NCI-H1105 (cell line): ENCODE data around the gene ADAMTSL4.
"Not testable (repeated sequence)": the region's sequence is repeated elsewhere in the genome, so short reads cannot be mapped to it uniquely, and the experiment has no call there.

Experiments used
- DNase-seq: peaks from one replicate; lab custom pipeline; 2025; lab: John Stamatoyannopoulos, UW

Gene ADAMTSL4

DNA sequence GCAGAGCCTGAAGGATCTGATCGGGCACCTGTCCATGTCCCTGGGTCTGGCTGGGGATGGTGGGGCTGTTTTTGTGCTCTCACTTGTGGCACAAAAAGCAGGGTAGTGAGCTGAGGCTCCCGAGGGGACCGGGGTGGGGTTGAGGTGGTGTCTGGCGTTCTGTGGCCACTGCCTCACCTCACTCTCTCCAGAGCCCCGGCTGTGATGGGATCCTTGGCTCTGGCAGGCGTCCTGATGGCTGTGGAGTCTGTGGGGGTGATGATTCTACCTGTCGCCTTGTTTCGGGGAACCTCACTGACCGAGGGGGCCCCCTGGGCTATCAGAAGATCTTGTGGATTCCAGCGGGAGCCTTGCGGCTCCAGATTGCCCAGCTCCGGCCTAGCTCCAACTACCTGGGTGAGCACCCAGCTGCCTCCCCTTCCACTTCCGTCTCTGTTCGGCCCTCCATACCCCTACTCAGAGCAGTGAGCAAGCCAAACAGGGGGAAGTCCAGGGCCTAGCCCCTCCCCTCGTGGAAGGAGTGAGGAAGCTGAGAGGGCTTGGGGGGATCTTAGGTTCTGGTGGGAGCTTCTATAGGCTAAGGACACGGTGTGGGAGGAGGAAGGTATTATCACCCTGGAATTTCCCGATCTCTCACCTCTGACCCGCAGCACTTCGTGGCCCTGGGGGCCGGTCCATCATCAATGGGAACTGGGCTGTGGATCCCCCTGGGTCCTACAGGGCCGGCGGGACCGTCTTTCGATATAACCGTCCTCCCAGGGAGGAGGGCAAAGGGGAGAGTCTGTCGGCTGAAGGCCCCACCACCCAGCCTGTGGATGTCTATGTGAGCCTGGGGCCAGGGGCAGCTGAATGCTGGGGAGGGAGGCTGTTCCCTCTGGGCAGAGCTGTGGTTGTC, 7.0 kb downstream of the ADAMTSL4 start:
- no peak for DNase-seq

DNA sequence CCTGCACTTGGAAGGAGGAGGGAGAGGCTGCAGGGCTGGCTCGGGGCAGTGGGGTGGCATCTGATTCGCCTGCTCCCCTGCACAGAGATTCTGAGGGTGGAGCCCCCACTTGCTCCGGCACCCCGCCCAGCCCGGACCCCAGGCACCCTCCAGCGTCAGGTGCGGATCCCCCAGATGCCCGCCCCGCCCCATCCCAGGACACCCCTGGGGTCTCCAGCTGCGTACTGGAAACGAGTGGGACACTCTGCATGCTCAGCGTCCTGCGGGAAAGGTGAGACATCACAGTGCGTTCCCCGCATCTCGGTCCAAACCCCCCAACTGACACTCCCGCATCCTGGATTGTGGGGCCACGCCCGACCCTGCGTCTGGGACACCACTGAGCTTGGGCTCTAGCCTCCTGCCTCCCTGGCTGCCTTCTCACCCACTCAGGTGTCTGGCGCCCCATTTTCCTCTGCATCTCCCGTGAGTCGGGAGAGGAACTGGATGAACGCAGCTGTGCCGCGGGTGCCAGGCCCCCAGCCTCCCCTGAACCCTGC, 7.9 kb downstream of the ADAMTSL4 start:
- DNase-seq: no peak

DNA sequence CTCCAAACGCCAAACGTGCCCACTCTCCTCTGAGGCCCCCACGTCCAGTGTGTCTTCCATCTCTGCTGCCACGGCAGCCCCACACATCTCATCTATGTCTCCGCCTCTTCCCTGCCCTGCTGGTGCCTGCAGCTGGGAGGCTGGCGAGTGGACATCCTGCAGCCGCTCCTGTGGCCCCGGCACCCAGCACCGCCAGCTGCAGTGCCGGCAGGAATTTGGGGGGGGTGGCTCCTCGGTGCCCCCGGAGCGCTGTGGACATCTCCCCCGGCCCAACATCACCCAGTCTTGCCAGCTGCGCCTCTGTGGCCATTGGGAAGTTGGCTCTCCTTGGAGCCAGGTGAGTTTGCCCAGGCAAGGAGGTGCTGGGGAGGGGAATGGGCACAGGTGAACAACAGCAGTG, 8.6 kb downstream of the ADAMTSL4 start:
- DNase-seq: no peak

DNA sequence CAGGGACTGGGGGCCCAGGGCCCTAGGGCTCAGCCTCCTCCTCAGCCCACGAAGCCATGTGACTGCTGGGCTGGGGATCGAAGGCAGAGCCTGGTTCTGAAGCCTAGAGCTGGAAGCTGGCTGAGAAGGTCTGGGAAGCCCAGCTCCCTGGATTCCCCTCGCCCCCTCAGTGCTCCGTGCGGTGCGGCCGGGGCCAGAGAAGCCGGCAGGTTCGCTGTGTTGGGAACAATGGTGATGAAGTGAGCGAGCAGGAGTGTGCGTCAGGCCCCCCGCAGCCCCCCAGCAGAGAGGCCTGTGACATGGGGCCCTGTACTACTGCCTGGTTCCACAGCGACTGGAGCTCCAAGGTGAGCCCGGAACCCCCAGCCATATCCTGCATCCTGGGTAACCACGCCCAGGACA, 9.1 kb downstream of the ADAMTSL4 start:
- no peak for DNase-seq

- DNase-seq: no peak
Measured at GRCh38 chr1:150558761-150559655, 9.8 kb downstream of the ADAMTSL4 start.

- no peak for DNase-seq
Measured at GRCh38 chr1:150559656-150560010, 10.4 kb downstream of the ADAMTSL4 start.

- DNase-seq: peak; percentile 21
Measured at GRCh38 chr1:150560011-150560438, 10.8 kb downstream of the ADAMTSL4 start.

DNA sequence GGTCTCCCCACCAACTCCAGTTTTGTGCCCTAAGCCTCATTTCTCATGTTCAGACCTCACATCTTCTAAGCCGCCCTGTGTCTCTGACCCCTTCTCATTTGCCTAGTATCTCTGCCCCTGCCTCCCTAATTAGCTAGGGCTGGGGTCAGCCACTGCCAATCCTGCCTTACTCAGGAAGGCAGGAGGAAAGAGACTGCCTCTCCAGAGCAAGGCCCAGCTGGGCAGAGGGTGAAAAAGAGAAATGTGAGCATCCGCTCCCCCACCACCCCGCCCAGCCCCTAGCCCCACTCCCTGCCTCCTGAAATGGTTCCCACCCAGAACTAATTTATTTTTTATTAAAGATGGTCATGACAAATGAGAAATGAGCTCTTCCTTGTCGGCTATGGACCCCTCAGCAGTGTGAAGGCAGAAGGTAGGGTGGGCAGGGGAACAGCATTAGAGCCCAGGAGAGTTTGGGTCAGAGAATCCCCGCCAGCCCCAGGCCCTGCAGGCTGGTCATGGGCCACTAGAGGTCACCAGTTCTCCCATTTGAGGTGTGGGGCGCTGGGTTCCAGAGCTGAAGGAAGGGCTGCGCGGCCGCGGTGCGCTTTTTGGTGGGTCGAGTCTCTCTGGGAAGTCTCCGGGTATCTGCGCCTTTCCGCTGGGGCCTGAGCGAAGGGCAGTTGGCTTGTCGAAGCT, 11.5 kb downstream of the ADAMTSL4 start:
- DNase-seq: peak; percentile 72

- peak; percentile 65 for DNase-seq
Measured at GRCh38 chr1:150561254-150561973, 12.2 kb downstream of the ADAMTSL4 start.

GRCh38 chr1:150561974-150562445, 12.8 kb downstream of the ADAMTSL4 start:
- peak; percentile 70 for DNase-seq

DNA sequence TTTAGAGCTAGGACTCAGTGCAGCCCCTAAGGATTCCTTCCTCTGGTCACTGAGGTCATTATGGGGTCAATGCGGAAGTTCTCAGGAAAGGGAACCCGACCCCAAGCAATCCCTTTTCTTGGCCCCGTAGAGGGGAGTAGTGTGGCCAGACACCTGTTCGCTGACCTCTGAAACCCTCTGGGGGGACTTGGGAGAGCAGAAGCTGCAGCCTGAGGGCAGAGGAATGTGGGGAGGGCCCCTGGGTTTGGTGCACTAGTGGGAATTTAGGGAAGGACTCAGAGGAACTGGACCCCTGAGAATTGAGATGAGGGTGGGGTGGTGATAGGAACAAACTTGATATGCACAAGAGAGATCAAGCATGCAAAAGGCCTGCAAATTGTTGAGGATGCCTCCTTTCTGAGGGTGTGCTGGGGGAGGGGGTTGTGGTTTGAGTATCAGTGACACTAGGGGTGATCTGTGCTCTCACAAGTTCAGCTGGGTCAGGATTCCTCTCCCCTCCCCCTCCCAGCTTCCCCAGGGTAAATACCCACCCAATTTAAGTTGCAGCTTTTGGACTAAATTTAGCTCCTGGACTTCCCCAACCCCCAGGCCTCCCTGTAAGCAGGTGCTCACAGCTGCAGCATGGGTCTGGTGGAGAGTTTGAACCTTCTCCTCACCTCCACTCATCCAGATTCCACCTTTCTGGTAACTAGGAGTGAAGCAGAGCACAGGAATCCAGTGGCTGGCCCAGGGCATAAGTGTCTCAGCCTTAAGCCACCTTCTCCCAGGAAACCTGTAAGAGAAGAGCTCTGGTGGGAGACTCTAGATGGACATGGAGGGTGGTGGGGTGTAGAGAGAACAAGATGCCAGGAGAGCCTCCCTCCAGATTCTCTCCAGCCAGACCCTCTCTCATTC, 13.5 kb downstream of the ADAMTSL4 start:
- DNase-seq: no peak

GRCh38 chr1:150563340-150564038, 14.3 kb downstream of the ADAMTSL4 start:
- no peak for DNase-seq

- DNase-seq: no peak
Measured at GRCh38 chr1:150564051-150564991, 15.1 kb downstream of the ADAMTSL4 start.

DNA sequence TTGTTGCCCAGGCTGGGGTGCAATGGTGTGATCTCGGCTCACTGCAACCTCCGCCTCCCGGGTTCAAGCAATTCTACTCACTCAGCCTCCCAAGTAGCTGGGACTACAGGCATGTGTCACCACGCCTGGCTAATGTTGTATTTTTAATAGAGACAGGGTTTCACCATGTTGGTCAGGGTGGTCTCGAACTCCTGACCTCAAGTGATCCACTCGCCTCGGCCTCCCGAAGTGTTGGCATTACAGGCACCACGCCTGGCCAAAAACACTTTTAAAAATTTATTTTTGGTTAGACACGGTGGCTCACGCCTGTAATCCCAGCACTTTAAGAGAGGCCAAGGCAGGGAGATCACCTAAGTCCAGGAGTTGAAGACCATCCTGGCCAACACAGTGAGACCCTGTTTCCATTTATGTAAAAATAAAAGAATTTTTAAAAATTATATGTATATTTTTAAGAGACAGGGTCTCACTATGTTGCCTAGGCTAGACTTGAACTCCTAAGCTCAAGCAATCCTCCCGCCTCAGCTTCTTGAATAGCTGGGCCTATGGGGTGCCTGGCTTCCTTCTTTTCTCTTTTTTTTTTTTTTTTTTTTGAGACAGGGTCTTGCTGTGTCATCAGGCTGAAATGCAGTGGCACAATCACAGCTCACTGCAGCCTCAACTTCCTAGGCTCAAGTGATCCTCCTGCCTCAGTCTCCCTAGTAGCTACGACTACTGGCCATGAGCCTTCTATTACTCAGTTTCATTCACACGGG, 16.2 kb downstream of the ADAMTSL4 start:
- DNase-seq: not testable (repeated sequence)

GRCh38 chr1:150566589-150567340, 17.6 kb downstream of the ADAMTSL4 start:
- no peak for DNase-seq

GRCh38 chr1:150567341-150567716, 18.1 kb downstream of the ADAMTSL4 start:
- DNase-seq: no peak
